Stimulated activated CD8-positive, alpha-beta memory T cell treated with anti-CD3 and anti-CD28 coated beads, Interleukin-15, amount 100 ng/mL, for 1 hour (primary cell): ENCODE data around the gene BRPF1.

Experiments
- DNase-seq: peaks from one replicate; pipeline ENCODE4 v3.0.0-alpha.2; 2020; ENCODE audit warnings: low read depth

The BRPF1 gene

DNA sequence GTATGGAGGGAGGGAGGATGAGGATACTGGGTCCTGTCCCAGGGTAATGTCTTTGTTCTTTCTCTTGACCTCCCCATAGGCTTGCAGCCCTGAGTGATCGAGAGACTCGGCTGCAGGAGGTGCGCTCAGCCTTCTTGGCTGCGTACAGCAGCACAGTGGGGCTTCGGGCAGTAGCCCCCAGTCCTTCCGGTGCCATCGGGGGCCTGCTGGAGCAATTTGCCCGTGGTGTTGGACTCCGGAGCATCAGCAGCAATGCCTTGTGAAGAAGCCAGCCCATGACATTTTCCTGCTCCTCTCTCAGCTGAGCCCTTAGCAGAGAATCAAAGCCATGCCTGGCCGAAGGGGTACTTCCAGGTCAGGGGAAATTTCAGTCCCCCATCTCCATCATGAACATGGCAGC is 29.8 kb upstream of the BRPF1 start:
- DNase-seq: no peak

- no peak for DNase-seq
Measured at GRCh38 chr3:9703240-9703639, 28.3 kb upstream of the BRPF1 start.

GRCh38 chr3:9703736-9704346 is 27.7 kb upstream of the BRPF1 start, which contains the start of gene CPNE9:
Gene CPNE9, plus strand, starts transcription at chr3:9703833. Its CDS starts 164 bp downstream, at chr3:9703997.
- DNase-seq: no peak

DNA sequence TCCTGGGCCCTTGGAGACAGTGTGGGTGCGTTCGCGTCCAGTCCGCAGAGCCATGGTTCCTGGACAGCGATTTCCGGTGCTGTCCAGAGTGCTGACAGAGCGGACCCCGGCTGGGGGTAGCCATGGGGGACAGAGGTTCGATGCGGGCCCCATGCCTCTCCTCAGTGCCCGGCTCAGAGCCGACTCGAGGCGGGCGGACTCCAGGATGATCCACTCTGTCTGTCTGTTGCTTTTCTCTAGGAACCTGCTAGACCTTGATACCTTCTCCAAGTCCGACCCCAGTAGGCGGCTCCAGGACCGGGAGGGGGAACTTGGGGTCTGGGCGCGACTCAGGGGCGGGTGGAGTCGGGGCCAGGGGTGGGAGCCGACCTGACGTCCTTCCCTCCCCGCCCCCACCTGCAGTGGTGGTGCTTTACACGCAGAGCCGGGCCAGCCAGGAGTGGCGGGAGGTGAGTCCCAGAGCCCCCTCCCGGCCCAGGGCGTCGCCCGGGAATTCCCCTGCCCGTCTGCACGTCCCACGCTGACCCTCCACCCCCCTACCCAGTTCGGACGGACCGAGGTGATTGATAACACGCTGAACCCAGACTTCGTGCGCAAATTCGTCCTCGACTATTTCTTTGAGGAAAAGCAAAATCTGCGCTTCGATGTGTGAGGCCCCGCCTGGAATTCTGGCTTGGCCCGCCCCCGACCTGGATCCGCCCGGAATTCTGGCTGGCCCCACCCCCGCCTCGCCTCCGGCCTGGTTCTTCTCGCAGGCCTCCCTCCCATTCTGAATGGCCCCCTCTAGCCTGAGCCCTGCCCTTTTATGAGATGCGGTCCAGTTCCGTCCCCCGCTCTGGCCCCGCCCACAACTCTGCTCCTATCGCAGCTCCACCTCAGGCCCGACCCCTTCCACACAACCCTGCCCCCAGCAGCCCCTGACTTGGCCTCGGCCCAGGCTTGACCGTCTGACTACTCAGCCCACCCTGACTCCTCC is 26.9 kb upstream of the BRPF1 start:
- DNase-seq: no peak

DNA sequence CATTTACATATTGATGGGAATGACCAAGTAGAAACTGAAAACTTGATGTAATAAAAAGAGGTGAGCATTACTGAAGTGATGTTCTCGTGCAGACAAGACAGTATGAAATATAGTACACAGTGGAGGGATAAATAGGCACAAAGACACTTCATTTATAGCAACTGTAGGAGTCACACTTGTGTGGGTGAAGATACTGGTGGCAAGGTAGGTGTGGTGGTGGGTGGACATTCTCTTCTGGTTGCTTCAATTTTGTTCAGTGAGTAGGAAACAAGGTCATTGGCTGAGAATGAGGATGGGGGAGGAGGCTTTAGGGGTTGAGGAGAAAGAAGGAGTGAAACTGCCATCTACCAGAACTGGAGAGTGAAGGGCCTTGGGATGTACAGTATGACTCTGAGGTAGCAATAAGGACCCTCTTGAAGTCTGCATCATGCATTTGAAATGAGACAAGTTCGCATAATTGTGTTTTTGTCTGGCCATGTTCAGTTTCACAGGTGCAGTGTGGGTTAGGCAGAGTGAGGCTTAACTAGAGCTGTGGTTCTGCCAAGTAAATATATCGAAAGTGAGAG is 21.3 kb upstream of the BRPF1 start:
- DNase-seq: no peak

DNA sequence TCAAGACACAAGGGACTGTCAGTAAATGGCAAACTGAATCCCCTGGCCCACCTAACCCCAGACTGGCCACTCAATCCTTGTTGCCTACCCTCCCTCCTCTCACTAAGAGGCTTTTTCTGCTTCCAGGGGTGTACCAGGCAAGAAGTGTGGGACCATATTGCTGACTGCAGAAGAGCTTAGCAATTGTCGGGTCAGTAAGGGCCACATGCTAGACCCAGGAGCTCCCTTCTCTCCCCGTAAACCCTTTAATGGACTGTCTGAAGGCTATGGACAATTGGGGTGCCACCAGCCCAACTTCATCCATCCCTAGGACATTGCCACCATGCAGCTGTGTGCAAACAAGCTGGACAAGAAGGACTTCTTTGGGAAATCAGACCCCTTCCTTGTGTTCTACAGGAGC is 19.1 kb upstream of the BRPF1 start:
- no peak for DNase-seq

DNA sequence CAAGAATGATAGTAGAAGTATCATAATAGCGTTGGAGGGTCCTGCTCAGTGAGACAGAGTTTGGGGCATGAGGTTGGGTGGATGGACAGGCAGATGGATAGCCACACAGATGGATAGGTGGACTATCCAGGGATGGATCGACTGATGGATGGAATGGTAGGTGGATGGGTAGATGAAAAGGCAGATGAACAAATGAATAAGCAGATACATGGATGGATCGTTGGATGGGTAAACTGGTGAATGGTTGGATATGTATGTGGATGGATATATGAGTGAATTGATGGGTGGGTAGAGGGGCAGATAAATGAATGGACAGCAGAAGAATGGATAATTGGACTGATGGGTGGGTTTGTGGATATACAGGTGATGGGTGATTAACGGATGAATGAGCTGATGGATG is 18.4 kb upstream of the BRPF1 start:
- DNase-seq: no peak

DNA sequence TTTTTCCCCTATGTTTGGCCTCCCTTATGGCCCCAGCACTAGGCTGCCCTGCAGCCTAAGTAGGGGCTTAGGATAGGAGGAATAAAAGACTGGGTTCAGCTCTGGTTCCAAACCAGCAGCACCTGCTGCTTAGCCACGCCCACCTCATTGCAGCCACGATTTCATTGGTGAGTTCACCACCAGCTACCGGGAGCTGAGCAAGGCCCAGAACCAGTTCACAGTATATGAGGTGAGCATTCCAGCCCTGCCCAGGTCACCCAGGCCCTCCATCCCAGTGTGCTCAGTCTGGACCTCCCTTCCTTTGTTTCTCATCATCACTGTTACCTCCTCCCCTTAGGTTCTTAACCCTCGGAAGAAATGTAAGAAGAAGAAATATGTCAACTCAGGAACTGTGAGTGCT is 16.4 kb upstream of the BRPF1 start:
- DNase-seq: no peak

DNA sequence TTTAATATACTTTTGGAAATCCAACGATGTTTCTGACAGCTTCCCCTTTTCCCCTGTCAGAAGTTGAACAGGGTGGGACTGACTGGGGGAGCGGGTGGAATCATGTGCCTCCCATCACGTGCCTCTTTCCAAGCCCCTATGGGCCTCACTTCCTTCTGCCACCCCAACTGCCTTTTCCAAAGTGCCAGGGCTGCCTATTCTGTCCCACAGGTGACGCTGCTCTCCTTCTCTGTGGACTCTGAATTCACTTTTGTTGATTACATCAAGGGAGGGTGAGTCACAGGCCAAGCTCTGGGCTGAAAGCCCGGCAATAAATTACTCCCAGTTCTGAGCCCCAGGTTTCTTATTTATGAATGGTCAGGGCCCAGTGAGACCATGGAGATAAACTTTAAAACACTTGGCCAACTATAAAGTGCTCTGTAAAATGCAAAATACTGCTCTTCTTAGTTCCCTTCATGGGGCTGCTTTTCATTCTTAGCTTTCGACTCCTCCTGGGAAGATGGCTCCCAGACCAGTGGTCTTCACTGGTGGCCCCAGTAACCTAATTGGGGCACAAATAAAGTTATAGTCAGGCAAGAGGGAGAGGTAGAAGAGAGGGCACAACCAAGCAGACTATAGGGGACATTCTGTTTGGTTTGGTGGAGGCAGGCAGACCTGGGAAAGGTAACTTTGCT is 15.6 kb upstream of the BRPF1 start:
- DNase-seq: no peak

DNA sequence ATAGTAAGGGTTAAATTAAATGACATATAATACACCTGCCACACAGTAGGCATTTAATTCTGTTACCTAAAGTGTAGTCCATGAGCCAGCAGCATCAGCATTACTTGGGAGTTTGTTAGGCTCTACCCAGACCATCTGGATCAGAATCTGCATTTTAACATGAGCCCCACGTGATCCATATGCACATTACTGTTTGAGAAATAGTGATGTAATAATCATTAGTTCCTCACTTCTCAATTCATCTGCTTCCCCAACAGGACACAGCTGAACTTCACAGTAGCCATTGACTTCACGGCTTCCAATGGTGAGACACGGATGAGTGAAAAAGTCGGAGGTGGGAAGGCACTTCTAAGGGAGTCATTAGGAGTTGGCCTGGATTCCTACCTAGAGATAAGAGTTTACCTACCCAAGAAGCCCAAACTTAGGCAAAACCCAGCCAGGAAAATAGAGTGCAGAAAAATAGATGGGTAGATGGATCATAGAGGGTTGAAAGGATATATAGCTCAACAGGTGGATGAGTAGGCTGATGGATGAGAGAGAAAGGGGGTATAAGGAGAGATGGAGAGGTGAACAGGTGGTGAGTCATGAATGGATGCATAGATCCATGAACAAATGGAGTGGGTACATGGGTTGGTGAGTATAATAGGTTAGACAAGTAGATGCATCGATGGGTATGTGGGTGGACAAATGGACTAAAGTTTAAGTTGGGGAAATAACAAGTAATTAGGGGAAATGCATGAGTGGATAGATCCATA is 14.6 kb upstream of the BRPF1 start:
- DNase-seq: no peak

- DNase-seq: no peak
Measured at GRCh38 chr3:9717563-9717962, 14.0 kb upstream of the BRPF1 start.

DNA sequence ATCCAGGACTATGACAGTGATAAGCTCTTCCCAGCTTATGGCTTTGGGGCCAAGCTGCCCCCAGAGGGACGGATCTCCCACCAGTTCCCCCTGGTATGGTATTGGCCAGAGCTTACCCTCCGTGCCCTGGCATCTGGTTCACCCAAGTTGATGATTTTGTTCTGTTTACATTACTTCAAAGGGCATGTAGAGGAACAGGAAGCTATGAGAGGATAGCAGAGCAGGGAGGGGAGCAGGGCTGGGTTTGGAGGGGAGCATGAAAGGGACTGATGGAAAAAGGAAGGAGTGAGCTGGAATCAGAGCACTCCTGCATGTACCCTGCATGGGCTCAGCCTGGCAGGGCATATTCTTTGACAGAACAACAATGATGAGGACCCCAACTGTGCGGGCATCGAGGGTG is 13.4 kb upstream of the BRPF1 start:
- no peak for DNase-seq

GRCh38 chr3:9721015-9721699 is 10.4 kb upstream of the BRPF1 start:
- no peak for DNase-seq

- no peak for DNase-seq
Measured at GRCh38 chr3:9721700-9722060, 9.9 kb upstream of the BRPF1 start.

DNA sequence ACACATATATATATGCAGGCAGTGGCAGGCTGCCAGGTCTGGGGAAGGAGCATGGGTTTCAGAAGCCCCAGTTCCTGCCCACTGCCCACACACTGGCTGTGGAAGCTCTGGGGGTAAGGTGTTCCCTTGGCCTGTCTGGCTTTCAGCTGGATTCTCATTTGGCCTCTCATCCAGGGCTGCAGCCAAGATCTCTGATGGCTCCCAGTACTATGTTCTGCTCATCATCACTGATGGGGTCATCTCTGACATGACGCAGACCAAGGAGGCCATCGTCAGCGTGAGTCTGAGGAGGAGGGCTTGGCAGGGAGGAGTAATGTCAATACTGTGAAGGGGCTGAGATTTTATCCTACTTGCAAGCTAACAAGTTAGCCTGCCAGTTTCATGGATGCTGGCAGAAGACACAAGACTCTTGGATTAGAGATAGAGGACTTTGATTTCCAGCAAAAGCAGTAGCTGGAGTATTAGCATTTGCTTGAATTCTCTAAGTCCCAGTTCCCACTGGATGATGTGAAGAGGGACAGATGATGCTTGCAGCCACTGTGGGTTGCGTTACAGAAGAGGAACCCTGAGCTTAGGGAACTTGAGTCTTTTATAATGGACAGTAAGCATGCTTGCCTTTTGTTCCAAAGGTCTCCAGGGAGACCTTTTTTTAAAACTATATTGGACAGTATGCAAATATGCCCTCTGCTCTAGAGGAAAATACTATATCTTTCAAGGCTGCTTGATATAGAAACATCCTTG is 5.6 kb upstream of the BRPF1 start:
- DNase-seq: no peak

DNA sequence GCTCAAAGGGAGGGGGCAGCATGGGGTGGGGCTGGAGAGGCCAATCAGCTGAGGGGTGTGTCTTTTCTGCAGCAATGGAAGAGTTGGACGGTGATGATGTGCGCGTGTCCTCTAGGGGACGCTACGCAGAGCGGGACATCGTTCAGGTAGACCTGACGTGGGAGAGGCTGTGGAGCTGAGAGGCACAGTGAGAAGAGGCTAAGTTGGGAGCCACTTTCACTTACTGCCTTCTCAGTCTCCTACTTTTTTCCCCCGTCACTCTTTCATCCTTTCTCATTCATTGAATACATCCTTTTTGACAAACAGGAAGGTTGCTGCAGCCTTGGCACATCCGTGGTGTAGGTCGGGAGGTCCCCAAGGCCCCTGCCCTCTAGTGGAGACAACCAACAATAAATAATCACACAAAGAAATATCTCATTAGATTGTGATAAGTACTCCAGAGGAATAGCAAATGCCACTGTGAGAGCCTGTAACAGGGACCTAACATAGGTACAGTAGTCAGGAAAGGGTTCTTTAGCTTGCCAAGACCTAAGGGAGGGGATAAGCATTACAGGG is 4.4 kb upstream of the BRPF1 start:
- DNase-seq: no peak

DNA sequence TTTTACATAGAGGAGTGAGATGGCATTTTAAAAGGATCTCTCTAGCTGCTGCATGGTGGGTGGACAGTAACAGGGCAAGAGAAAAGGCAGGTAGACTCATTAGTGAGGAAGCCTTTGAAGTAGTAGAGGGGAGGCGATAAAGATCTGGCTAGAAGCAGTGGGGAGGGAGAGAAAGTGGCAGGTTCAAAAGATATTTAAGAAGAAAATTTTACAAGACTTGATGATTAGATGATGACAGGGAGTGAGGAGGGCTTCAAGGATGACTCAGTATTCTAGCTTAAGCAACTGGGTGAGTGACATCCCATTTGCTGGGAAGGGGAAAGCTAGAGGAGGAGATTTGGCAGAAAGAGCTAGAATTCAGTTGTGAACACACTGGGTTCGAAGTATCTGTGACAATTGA is 3.8 kb upstream of the BRPF1 start:
- DNase-seq: no peak

GRCh38 chr3:9729419-9729818 is 2.1 kb upstream of the BRPF1 start:
- DNase-seq: no peak

DNA sequence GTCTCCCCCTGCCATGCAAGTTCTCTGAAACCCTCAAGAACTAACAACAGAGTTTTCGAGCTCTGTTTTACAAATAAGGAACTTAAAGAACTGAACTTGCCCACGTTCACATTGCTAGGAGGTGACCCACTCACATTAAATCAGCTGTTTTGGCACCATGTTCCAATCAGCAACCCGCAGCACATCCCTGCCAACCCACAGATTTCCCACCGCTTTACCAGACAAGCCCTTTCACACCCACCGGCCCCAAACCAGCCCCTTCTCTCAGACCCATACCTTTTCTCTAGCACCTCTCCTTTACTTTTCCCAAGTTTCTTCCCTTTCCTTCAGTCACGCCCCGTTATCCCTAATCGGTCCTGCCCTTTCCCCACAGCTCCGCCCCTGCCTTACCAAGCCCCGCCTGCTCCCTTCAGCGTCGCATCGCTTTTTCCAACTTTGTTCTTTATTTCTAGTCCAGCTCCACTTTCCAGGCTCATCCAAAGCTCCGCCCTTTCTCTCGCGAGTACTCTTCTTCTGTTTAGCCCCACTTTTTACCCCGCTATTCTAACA is 804 bp upstream of the BRPF1 start:
- no peak for DNase-seq
